ENCODE data around the gene BOLA3.

The BOLA3 gene

DNA sequence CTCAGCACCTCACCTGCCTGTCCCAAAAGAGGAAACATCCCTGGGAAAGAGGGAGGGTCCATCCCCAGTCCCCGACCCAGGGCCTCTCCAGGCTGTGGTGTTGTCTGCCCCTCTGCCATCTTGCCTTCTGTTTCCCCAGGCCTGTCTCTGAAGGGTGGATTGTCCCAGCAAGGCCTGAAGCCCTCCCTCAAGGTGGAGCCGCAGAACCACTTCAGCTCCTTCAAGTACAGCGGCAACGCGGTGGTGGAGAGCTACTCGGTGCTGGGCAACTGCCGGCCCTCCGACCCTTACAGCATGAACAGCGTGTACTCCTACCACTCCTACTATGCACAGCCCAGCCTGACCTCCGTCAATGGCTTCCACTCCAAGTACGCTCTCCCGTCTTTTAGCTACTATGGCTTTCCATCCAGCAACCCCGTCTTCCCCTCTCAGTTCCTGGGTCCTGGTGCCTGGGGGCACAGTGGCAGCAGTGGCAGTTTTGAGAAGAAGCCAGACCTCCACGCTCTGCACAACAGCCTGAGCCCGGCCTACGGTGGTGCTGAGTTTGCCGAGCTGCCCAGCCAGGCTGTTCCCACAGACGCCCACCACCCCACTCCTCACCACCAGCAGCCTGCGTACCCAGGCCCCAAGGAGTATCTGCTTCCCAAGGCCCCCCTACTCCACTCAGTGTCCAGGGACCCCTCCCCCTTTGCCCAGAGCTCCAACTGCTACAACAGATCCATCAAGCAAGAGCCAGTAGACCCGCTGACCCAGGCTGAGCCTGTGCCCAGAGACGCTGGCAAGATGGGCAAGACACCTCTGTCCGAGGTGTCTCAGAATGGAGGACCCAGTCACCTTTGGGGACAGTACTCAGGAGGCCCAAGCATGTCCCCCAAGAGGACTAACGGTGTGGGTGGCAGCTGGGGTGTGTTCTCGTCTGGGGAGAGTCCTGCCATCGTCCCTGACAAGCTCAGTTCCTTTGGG lies 47.2 kb downstream of the BOLA3 start:
- no peak for TF ChIP-seq GATA3 (IDR thresholded peaks at IDR 0.05; ENCODE audit: low read depth, low read length)
- no peak for TF ChIP-seq GATA2 (IDR thresholded peaks at IDR 0.05; ENCODE audit: low read depth, low read length)

GRCh38 chr2:74099835-74100234 lies 47.9 kb downstream of the BOLA3 start:
- TF ChIP-seq GATA2 (IDR thresholded peaks at IDR 0.05; ENCODE audit: low read depth, low read length), result no peak
- TF ChIP-seq GATA3 (IDR thresholded peaks at IDR 0.05; ENCODE audit: low read depth, low read length), result no peak

GRCh38 chr2:74099271-74099670 lies 48.4 kb downstream of the BOLA3 start:
- TF ChIP-seq GATA2 (IDR thresholded peaks at IDR 0.05; ENCODE audit: low read depth, low read length) (no peak), GATA3 (IDR thresholded peaks at IDR 0.05; ENCODE audit: low read depth, low read length) (no peak)

DNA sequence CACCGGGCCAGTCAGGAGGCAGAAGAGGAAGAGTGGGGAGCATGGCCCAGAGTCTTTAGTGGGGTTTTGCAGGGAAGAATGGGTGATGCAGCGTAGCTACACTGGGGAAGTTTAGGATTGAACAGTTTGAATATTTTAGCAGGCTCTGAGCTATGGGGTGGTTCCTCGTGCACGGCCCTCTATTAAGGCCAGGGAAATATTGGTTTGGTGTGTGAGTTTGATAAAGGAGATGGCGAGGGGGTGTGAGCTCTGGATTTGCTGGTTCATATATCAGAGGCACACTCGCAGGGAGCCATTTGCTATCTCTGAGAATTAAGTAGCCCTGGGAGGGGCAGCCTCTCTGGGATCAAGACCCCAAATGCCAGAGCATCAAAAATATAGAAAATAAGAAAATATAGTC lies 50.1 kb downstream of the BOLA3 start:
- TF ChIP-seq GATA2 (IDR thresholded peaks at IDR 0.05; ENCODE audit: low read depth, low read length) (no peak), GATA3 (IDR thresholded peaks at IDR 0.05; ENCODE audit: low read depth, low read length) (no peak)

DNA sequence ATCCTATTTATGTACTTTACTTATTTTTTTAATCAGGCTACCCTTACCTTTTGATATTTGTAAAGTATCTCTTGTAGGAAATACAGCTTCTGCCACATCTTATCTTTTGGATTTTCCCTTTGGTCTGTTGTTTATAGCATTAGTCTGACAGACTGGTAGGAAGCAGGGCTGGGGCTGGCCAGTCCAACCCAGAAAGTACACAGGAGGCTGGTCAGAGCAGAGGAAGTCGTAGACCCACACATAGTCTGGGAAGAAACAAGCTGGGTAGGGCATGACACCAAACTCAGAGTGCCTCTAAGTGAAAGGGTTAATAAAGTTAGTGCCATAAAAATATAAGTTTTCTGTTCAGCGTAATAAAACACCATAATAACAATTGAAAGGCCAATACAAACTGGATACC lies 51.7 kb downstream of the BOLA3 start:
- TF ChIP-seq GATA3 (IDR thresholded peaks at IDR 0.05; ENCODE audit: low read depth, low read length), result no peak
- TF ChIP-seq GATA2 (IDR thresholded peaks at IDR 0.05; ENCODE audit: low read depth, low read length), result no peak

DNA sequence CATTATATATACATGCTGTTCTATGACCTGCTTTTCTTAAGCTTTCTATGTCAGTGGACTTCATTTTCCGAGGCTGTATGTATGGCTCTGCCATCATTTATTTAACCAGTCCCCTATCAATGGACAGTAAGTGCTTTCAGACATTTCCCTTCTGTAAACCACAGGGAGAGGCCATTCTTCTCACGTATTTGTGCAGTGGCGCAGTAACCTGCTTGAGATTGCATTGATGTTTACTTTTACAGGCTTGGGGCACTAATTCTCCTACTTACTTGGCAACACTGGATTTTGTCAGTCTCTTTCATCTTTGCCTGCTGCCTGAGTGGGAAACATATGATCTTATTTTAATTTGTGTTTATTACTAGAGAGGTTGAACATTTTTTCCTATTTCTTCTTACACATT lies 52.1 kb downstream of the BOLA3 start:
- TF ChIP-seq GATA3 (IDR thresholded peaks at IDR 0.05; ENCODE audit: low read depth, low read length) (no peak), GATA2 (IDR thresholded peaks at IDR 0.05; ENCODE audit: low read depth, low read length) (no peak)

GRCh38 chr2:74094291-74094690 lies 53.4 kb downstream of the BOLA3 start:
- TF ChIP-seq GATA2 (IDR thresholded peaks at IDR 0.05; ENCODE audit: low read depth, low read length) (no peak), GATA3 (IDR thresholded peaks at IDR 0.05; ENCODE audit: low read depth, low read length) (no peak)

DNA sequence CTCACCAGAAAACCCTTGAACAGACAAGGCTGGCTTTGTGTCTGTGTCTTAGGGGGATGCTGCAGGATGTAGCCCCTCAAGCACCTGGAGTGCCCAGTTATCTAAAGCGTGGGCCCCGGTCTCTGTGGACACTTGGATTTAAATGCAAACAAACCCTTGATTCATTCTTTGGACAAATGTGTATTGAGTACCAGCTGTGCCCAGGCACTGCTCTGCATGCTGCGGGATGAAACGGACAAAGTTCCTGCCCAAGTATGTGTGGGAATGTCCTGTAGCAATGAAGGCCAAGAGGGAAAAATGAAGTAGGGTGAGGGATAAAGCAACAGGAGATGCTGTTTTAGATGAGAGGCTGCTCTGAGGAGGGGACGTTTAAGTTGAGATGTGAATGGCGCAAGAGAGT lies 53.9 kb downstream of the BOLA3 start:
- TF ChIP-seq GATA3 (IDR thresholded peaks at IDR 0.05; ENCODE audit: low read depth, low read length) (no peak), GATA2 (IDR thresholded peaks at IDR 0.05; ENCODE audit: low read depth, low read length) (no peak)

- TF ChIP-seq GATA2 (IDR thresholded peaks at IDR 0.05; ENCODE audit: low read depth, low read length), result no peak
- no peak for TF ChIP-seq GATA3 (IDR thresholded peaks at IDR 0.05; ENCODE audit: low read depth, low read length)
Observed at GRCh38 chr2:74093426-74093825, 54.3 kb downstream of the BOLA3 start.

- TF ChIP-seq GATA2 (IDR thresholded peaks at IDR 0.05; ENCODE audit: low read depth, low read length) (no peak), GATA3 (IDR thresholded peaks at IDR 0.05; ENCODE audit: low read depth, low read length) (no peak)
Observed at GRCh38 chr2:74092275-74092674, 55.4 kb downstream of the BOLA3 start.

DNA sequence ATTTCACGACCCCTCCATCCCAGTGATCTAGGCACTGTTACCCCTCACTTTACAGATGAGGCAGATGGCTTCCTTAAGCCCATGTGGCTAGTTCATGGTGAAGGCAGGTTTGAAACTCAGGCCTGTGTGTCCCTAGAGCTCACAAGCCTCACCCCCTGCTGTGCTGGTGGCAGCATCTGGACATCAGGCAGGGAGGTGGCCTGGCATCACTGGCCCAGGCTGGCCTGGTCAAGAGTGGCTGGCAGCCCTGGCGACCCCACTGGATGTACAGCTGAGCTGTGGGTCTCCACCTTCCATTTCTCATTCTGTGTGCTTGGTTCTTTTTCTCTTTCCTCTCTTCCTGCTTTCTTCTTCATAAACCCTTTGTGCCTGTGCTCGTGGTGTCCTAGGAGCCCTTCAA lies 56.3 kb downstream of the BOLA3 start:
- TF ChIP-seq GATA2 (IDR thresholded peaks at IDR 0.05; ENCODE audit: low read depth, low read length) (no peak), GATA3 (IDR thresholded peaks at IDR 0.05; ENCODE audit: low read depth, low read length) (no peak)

- no peak for TF ChIP-seq GATA2 (IDR thresholded peaks at IDR 0.05; ENCODE audit: low read depth, low read length)
- no peak for TF ChIP-seq GATA3 (IDR thresholded peaks at IDR 0.05; ENCODE audit: low read depth, low read length)
Observed at GRCh38 chr2:74089816-74090745, 57.6 kb downstream of the BOLA3 start.

GRCh38 chr2:74087696-74088095 lies 60.0 kb downstream of the BOLA3 start:
- TF ChIP-seq GATA2 (IDR thresholded peaks at IDR 0.05; ENCODE audit: low read depth, low read length) (no peak), GATA3 (IDR thresholded peaks at IDR 0.05; ENCODE audit: low read depth, low read length) (no peak)

DNA sequence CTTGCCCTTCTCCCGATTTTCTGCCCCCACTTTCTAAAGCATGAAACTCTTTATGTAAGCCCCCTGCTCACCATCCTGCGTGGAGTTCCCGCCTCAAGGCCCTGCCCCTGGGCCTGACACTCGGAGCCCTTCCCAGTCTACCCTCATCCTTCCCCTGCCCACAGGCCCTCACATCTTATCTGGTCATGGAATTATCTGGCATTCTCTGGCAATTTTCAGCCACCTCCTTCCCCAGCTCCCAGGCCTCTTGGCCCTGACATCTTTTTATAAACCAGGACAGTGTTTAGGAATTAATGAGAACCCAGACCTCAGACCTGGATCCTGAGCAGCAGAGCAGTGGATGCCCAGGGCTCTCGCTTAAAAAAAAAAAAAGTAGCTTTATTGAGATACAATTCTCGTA lies 61.7 kb downstream of the BOLA3 start:
- no peak for TF ChIP-seq GATA2 (IDR thresholded peaks at IDR 0.05; ENCODE audit: low read depth, low read length)
- TF ChIP-seq GATA3 (IDR thresholded peaks at IDR 0.05; ENCODE audit: low read depth, low read length), result no peak
